ENCODE data around the gene PYGB.
"Not testable (repeated sequence)": the region's sequence is repeated elsewhere in the genome, so short reads cannot be mapped to it uniquely, and the experiment has no call there.

Gene PYGB

DNA sequence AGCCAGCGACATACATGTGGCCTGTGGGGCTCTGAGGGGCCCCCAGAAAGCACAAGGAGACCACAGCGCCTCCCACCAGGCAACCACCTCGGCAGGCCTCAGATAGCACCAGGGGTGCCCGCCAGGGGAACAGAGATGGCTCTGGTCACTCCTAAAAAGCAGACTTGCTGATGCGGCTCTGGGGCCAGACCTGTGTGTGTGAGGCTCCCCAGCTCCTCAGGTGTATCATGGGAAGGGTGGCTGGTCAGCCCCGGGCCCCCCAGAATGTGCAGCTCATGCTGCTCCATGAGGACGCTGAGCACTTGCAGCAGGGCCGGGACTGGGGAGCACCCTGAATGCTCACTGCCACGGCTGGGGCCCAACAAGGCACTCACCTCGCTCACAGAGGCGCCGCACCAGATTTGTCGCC is 60.2 kb downstream of the PYGB start:
- Mint-ChIP-seq H3K4me1 (ENCODE audit: low read depth) (peaks cover 34% of the 10 kb centered on the region), H3K36me3 (ENCODE audit: low read depth) (no peaks in the 10 kb centered on the region), H3K4me3 (no peak overlapping the region), H3K27ac (no peak overlapping the region), H3K9me3 (no peaks in the 10 kb centered on the region), H3K27me3 (no peaks in the 10 kb centered on the region)

DNA sequence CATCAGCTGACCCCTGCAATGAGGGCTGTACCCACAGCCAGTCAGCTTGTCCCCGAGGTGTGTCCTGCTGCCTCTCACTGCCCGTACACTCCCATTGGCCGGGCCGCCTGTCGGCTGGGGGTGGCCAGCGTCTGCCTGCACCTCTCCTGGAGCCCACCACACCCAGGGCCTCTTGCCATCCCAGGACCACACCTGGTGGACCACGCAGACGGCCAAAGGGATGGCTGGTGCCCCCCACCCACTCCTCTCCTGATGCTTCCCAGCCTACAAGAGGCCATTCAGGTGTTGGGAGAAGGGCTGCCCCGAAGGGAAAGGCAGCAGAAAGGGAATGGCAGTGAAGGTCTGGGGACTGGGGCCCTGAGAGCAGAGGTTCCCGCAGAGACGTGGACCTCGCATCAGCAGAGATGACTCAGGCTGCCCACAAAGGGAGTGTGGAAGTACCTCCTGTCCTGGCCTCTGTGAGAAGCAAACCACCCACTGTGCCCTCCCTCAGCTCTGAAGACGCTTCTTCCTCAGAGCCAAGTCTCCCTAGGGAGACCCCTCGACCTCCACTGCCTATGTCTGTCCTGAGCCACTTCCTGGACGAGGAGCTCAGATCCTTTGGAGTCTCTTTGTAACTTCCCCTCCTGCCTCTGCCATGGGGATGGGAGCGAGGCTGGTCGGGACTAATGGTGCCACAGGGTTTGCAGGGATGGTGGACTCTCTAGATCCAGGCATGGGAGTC is 60.9 kb downstream of the PYGB start:
- Mint-ChIP-seq H3K36me3 (ENCODE audit: low read depth) (no peaks in the 10 kb centered on the region), H3K4me1 (ENCODE audit: low read depth) (peaks cover 38% of the 10 kb centered on the region), H3K9me3 (no peaks in the 10 kb centered on the region), H3K4me3 (no peak overlapping the region), H3K27me3 (no peaks in the 10 kb centered on the region), H3K27ac (no peak overlapping the region)

DNA sequence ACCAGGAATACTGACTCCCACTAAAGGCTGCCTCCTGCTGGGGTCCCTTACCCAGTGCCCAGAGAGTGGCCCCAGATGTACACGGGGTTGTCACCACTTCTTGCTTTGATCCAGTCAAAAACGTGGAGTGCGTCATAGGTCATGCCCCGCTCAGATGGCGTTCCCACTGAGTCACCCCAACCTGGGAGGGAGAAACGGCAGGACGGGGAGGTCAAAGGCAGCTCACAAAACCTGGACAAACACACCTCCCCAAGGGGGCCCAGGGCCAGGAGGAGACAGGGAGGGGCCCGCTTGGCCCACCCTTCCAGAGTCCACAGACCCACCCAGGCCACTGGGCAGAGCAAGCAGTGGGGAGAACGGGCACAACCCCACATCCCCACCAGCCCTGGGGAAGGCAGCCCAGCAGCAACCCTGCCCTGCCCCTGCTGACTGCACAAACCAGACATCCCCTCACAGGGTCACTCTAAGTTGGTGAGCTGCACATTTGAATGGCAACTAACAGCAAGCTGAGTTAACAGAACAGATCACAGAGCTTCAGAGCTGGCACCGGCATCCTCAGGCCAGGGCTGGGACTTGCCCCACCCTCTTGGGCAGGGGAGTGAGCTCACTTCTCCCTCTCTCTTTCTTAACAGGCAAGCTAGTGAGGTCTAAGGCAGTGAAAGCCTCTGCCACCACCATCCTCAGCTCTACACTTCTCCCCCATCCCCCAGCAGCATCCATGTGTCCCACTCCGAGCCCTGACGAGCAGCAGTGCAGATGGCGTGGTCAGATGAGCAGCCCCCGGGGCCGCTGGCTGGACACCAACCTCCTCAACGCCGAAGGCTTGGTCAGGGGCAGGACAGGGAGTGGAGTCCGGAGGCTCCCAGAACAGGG is 61.7 kb downstream of the PYGB start:
- no peak overlapping the region for H3K4me3 Mint-ChIP-seq
- H3K27ac Mint-ChIP-seq = peak overlapping the region; percentile 97

DNA sequence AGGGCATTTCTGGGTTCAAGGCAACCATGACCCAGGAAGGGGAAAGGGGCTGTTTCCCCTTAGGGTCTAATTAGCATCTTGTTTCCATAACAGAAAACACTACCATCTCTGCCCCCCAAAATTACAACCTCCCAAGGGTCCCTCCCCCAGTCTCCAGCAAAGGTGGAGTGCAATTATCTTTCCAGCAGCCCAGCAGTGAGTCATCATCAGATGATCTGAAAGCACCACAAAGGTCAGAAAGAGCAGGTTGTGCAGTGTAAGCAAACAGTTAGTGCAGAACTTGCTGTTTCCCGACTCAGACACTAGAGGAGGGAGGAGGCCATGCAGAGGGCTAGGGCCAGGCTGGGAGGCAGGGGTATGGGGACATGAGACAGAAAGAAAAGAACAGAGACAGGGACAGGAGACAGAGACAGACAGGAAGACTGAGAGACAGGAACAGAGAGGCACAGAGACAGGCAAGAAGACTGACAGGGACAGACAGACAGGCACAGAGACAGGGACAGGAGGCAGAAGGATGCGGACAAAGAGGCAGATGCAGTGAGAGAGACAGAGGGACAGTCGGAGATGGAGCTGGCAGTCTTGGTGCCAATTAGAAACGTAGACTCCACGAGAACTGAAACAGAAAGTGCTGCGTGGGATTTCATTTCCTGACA is 62.5 kb downstream of the PYGB start:
- H3K4me3 Mint-ChIP-seq = peak overlapping the region; percentile 83

More for the DNA sequence above, 61.7 kb downstream of the PYGB start:
- Mint-ChIP-seq H3K36me3 (ENCODE audit: low read depth) (no peaks in the 10 kb centered on the region), H3K27me3 (no peaks in the 10 kb centered on the region), H3K9me3 (no peaks in the 10 kb centered on the region), H3K4me1 (ENCODE audit: low read depth) (peaks cover 40% of the 10 kb centered on the region)

DNA sequence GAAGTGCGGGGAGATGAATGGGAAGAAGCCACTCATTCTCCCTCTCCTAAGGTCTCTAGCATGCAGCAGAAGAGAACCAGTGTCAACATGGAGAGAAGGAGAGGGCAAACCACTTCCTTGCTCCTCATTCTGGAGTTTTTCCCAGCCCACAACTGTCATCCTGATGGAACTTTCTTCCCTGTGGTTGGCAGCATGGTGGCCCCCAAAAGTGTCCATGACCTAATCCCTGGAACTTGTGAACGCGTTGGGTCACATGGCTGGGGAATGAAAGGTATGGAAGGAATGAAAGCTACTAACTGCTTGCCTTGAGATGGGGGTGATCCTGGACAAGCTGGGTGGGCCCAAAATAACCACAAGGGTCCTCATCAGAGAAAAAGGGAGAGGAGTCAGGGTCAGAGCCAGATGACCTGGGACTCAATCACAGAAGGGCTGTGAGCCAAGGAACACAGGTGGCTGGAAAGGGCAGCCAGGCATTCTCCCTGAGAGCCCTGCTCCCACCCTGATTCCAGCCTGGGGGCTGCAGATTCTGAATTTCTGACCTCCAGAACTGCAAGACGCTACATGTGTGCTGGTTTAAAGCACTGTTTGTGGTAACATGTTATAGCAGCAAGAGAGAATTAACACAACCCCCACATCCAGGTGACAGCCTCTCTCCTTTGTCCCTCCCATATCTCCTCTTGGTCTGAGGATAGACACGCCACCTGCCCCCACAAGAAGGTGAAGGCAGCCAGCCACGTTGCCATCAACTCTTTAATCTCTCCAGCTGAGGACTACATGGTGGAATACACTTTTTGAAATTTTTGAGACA is 63.2 kb downstream of the PYGB start:
- no peaks in the 10 kb centered on the region for H3K9me3 Mint-ChIP-seq
- H3K36me3 Mint-ChIP-seq (ENCODE audit: low read depth) = no peaks in the 10 kb centered on the region
- H3K27ac Mint-ChIP-seq = peak overlapping the region; percentile 97
- no peaks in the 10 kb centered on the region for H3K27me3 Mint-ChIP-seq
- peaks cover 40% of the 10 kb centered on the region for H3K4me1 Mint-ChIP-seq (ENCODE audit: low read depth)
- peak overlapping the region; percentile 83 for H3K4me3 Mint-ChIP-seq

More for the DNA sequence above, 62.5 kb downstream of the PYGB start:
- peaks cover 40% of the 10 kb centered on the region for H3K4me1 Mint-ChIP-seq (ENCODE audit: low read depth)
- H3K9me3 Mint-ChIP-seq = no peaks in the 10 kb centered on the region
- no peaks in the 10 kb centered on the region for H3K27me3 Mint-ChIP-seq
- H3K27ac Mint-ChIP-seq = peak overlapping the region; percentile 97
- H3K36me3 Mint-ChIP-seq (ENCODE audit: low read depth) = no peaks in the 10 kb centered on the region

DNA sequence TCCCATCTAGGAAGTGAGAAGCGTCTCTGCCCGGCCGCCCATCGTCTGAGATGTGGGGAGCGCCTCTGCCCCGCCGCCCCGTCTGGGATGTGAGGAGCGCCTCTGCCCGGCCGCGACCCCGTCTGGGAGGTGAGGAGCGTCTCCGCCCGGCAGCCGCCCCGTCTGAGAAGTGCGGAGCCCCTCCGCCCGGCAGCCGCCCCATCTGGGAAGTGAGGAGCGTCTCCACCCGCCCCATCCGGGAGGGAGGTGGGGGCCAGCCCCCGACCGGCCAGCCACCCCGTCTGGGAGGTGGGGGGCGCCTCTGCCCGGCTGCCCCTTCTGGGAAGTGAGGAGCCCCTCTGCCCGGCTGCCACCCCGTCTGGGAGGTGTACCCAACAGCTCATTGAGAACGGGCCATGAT is 64.8 kb downstream of the PYGB start:
- H3K9me3 Mint-ChIP-seq; H3K36me3 Mint-ChIP-seq (ENCODE audit: low read depth); H3K4me3 Mint-ChIP-seq; H3K27me3 Mint-ChIP-seq; H3K27ac Mint-ChIP-seq: not testable (repeated sequence)
- peaks cover 40% of the 10 kb centered on the region for H3K4me1 Mint-ChIP-seq (ENCODE audit: low read depth)

DNA sequence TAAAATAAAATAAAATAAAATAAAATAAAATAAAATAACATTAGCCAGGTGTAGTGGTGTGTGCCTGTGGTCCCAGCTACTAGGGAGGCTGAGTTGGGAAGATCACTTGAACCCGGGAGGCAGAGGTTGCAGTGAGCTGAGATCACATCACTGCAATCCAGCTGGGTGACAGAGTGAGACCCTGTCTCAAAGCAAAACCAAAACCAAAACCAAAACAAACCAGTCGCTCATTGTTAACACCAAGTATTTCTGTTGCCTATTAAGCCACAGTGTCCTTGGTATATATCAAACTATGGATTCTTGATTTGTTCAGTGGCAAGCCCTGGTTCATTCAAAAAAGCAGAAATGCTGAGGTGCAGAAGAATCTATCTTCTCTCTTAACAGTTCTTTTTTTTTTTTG is 65.7 kb downstream of the PYGB start:
- Mint-ChIP-seq H3K4me3 (no peak overlapping the region), H3K27me3 (no peaks in the 10 kb centered on the region), H3K4me1 (ENCODE audit: low read depth) (peaks cover 40% of the 10 kb centered on the region), H3K36me3 (ENCODE audit: low read depth) (no peaks in the 10 kb centered on the region), H3K9me3 (no peaks in the 10 kb centered on the region), H3K27ac (no peak overlapping the region)

DNA sequence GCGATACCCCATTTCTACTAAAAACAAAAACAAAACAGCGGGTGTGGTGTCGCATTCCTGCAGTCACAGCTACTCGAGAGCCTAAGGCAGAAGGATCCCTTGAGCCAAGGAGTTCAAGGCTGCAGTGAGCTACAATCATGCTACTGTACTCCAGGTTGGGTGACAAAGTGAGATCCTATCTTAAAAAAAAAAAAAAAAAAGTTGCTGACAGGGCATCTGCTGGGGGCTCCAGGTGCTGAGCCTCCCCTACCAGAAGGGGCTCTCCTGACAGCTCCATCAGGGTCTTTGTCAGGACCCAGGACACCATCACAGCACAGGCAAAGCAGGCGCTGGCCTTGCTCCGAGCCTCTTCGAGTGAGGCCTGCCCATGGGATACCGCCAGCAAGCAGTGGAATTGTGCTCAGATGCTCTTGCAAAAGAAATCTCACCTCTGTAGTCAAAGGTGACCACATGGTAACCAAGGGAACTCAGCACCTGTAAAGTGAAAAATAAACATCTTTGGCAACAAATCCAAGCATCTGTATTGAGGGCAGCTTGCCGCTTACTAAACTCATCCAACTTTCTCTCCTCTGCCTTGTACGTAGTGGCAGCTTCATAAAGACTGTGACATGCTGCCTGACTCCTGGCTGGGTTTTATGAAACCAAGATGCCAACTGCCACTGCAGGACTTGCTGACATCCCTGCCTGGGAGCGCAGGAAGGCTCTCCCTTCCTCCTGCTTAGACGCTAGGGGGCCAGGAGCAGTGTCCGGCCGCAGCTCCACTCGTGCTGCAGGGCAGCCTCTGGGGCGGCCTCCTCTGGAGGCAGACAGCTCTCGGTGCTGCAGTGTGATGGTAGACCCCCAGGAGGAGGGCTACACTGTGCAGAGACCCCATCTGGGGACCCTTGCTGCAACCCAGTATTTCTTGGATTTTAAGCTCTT is 66.9 kb downstream of the PYGB start:
- H3K4me1 Mint-ChIP-seq (ENCODE audit: low read depth) = peaks cover 39% of the 10 kb centered on the region
- no peak overlapping the region for H3K27ac Mint-ChIP-seq
- no peaks in the 10 kb centered on the region for H3K36me3 Mint-ChIP-seq (ENCODE audit: low read depth)

DNA sequence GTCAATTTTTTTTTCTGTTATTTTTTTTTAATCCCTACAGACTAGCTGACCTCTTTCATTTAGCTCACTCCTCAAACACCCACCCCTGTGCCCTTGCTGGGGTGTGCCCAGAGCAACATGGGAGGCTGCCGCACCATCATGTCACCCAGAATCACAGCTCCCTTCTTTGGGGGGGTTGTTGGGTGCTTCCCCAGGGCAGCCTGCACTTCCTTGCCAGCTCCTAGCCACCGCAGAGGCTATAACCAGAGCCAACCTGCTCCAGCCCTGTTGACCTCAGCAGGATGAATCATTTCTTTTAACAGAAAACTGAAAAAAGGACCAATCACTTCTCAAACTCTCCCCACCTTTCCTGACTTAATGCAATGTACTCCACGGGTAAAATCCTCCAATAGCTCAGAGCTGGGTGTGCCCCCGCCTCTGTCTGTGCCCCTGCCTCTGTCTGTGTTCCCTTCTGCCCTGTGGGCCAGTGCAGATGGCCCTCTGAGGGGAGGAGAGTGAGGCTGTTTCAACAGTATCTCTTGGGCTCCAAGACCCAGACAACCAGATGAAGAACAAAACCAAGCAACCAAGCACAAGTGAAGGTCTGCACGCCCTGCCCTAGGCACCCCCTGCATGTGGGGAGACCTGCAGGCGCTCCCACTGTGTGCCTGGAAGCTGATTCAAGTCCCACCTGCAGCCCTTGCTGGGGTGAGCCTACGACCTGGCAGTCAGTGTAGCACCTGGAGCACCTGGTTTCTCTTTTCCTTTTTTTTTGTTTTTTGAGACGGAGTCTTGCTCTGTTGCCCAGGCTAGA is 67.7 kb downstream of the PYGB start:
- Mint-ChIP-seq H3K9me3 (no peaks in the 10 kb centered on the region), H3K27me3 (no peaks in the 10 kb centered on the region)

More for the DNA sequence above, 66.9 kb downstream of the PYGB start:
- no peak overlapping the region for H3K4me3 Mint-ChIP-seq
- no peaks in the 10 kb centered on the region for H3K27me3 Mint-ChIP-seq
- no peaks in the 10 kb centered on the region for H3K9me3 Mint-ChIP-seq

DNA sequence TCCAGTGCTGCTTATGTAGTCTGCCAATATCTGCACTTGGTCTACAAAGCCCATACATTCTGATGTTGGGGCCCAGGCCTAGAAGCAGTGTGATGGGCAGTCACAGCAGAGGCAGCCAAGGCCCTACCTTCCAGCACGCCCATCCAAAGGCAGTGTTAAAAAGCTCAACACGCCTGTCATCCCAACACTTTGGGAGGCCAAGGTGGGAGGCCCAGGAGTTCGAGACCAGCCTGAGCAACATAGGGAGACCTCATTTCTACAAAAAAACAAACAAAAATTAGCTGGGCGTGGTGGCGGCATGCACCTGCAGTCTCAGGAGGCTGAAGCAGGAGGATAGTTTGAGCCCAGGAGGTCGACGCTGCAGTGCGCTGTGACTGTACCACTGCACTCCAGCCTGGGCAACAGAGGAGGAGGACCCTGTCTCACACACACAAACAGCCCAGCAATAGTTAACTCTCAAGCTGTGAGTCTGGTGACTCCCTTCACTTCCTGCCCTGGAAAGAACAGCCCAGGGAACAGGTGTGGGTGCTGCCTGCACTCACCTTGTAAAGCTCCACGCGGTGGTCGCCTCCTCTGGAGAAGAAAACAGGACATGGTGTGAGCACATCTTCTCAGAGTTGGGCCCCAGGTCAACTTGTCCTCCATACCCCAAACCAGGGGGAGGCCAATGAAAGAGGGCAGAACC is 68.8 kb downstream of the PYGB start:
- peaks cover 26% of the 10 kb centered on the region for H3K4me1 Mint-ChIP-seq (ENCODE audit: low read depth)
- no peaks in the 10 kb centered on the region for H3K9me3 Mint-ChIP-seq
- peak overlapping the region; percentile 55 for H3K27ac Mint-ChIP-seq
- H3K36me3 Mint-ChIP-seq (ENCODE audit: low read depth) = peaks cover 7% of the 10 kb centered on the region
- H3K4me3 Mint-ChIP-seq = no peak overlapping the region
- no peaks in the 10 kb centered on the region for H3K27me3 Mint-ChIP-seq

More for the DNA sequence above, 67.7 kb downstream of the PYGB start:
- Mint-ChIP-seq H3K4me3 (no peak overlapping the region), H3K27ac (no peak overlapping the region), H3K36me3 (ENCODE audit: low read depth) (peaks cover 3% of the 10 kb centered on the region), H3K4me1 (ENCODE audit: low read depth) (peaks cover 33% of the 10 kb centered on the region)

DNA sequence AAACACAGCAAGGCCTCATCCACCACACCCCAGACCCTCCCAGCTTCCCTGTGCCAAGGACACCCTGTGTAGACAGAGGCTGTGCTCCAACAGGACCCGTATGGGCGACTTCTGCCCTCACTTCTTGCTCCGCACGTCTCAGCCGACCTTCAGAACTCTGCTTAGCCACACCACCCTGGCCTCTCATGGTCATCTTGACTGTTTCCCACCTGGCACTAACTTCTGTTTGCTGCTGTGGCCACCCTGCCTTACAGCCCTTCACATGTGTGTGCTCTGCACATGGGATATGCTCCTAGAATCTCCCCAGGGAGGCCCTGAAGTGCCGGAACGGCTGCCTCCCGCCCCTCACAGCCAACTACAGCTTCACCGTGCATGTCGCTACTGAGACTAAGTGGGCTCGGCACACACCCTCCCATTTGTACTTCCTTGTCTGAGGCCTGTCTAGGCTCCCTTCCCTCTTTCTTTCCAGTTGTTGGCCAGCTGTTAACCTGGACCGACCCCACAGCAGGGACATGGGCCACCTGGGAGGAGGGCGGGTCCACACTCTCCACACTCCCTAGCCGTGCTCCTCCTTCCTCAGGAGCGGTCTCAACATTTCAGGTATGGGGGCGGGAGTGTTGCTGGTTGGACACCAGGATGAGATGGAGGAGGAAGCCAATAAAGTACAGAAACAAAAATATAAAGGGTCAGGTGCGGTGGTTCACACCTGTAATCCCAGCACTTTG is 69.6 kb downstream of the PYGB start:
- Mint-ChIP-seq H3K4me3 (no peak overlapping the region), H3K36me3 (ENCODE audit: low read depth) (peaks cover 10% of the 10 kb centered on the region), H3K27ac (peak overlapping the region; percentile 55)

More for the DNA sequence above, 69.6 kb downstream of the PYGB start:
- H3K27me3 Mint-ChIP-seq = no peaks in the 10 kb centered on the region
- H3K4me1 Mint-ChIP-seq (ENCODE audit: low read depth) = peaks cover 23% of the 10 kb centered on the region
- H3K9me3 Mint-ChIP-seq = no peaks in the 10 kb centered on the region

Data from stimulated activated naive CD8-positive, alpha-beta T cell treated with anti-CD3 and anti-CD28 coated beads, Interleukin-15, Interleukin-2, amounts not matched to agents 100 ng/mL and 50 ng/mL, for 24 hours (primary cell).